Endothelial cell of umbilical vein (primary cell): ENCODE results near the gene ETV3L. TPM values are rescaled to one million over a fixed set of nuclear protein-coding genes. Genes with fewer than 3 reads are reported as not detected.

Source experiments
- BruUV-seq: library from RNA; stranded (reverse); fragments of 400-500 nt; replicated peaks from 2 replicates; lab custom pipeline; 2021; lab: Mats Ljungman, UMichigan
- CTCF ChIA-PET: fragments of 300-600, 350-600 bp; sonication (Branson Sonifier 250); formaldehyde crosslinking; loops from one replicate; lab custom pipeline; 2021; ENCODE audit warnings: antibody characterized with exemption, inconsistent platforms; lab: Charles Lee
- POLR2A ChIA-PET: fragments of 300-600, 350-600 bp; sonication (Branson Sonifier 250); formaldehyde crosslinking; loops from one replicate; lab custom pipeline; 2021; ENCODE audit warnings: antibody characterized with exemption, inconsistent platforms; lab: Charles Lee
- DNase-seq: peaks from one replicate; pipeline ENCODE4 v3.0.0-alpha.2; 2011; ENCODE audit warnings: low read depth, low spot score
- FAIRE-seq: peaks from 2 replicates; lab custom pipeline; 2011; peaks lifted over from hg19 to GRCh38; lab: Jason Lieb, UNC
- H2AFZ ChIP-seq: 2 replicates; pipeline ENCODE4 v1.6.0; 2012; ENCODE audit warnings: low read depth, low read length, control low read depth, inconsistent platforms
- H3K27ac ChIP-seq: 2 replicates; pipeline ENCODE4 v1.5.1; 2011; ENCODE audit warnings: low read depth, mild to moderate bottlenecking, control low read depth, low read length, moderate library complexity; ENCODE audit not compliant: insufficient read depth
- H3K27me3 ChIP-seq, 2 experiments: 2 replicates each; pipeline versions ENCODE4 v1.6.0 to v1.6.1; 2011; ENCODE audit warnings: low read length in 2 of 2, mixed read lengths in 1 of 2; ENCODE audit not compliant: control insufficient read depth in 2 of 2, insufficient read depth in 2 of 2
- H3K36me3 ChIP-seq, 2 experiments: 2 replicates in 1 of 2; 3 replicates in 1 of 2; pipeline ENCODE4 v1.5.1; 2011; ENCODE audit warnings: low read length in 2 of 2, mild to moderate bottlenecking in 1 of 2, moderate library complexity in 1 of 2; ENCODE audit not compliant: control insufficient read depth in 2 of 2, insufficient read depth in 2 of 2; ENCODE audit errors: extremely low read depth in 1 of 2
- H3K4me1 ChIP-seq: 3 replicates; pipeline ENCODE4 v1.5.1; 2011; ENCODE audit warnings: mild to moderate bottlenecking, low read length; ENCODE audit not compliant: control insufficient read depth, insufficient read depth; ENCODE audit errors: extremely low read depth
- H3K4me2 ChIP-seq: 2 replicates; pipeline ENCODE4 v1.6.1; 2011; ENCODE audit warnings: low read length, control low read depth, mixed read lengths; ENCODE audit not compliant: insufficient read depth
- H3K4me3 ChIP-seq, 3 experiments: fragments of 200-600 bp in 1 of 3; sonication (generic), shearing (Covaris generic) in 1 of 3; replicated peaks in 1 of 3; 2 replicates each; pipeline ENCODE4 v1.5.1; 2011 to 2016; ENCODE audit warnings: control low read depth in 3 of 3, low read length in 3 of 3, mild to moderate bottlenecking in 2 of 3, inconsistent platforms in 1 of 3, low read depth in 1 of 3, moderate library complexity in 1 of 3; ENCODE audit not compliant: insufficient read depth in 1 of 3
- H3K79me2 ChIP-seq: 2 replicates; pipeline ENCODE4 v1.6.0; 2012; ENCODE audit warnings: low read length, inconsistent platforms; ENCODE audit not compliant: control insufficient read depth, insufficient read depth
- H3K9ac ChIP-seq: replicated peaks from 2 replicates; pipeline ENCODE3; 2011; ENCODE audit warnings: low read length, control low read depth; ENCODE audit not compliant: insufficient read depth; ENCODE audit errors: extremely low read depth
- H3K9me1 ChIP-seq: replicated peaks from 3 replicates; pipeline ENCODE4 v1.6.0; 2011; ENCODE audit warnings: mild to moderate bottlenecking, low read length; ENCODE audit not compliant: control insufficient read depth, insufficient read depth; ENCODE audit errors: extremely low read depth
- H3K9me3 ChIP-seq: replicated peaks from 2 replicates; pipeline ENCODE4 v1.5.1; 2012; ENCODE audit warnings: low read length, inconsistent platforms; ENCODE audit not compliant: control insufficient read depth, insufficient read depth
- H4K20me1 ChIP-seq: replicated peaks from 2 replicates; pipeline ENCODE3; 2011; ENCODE audit warnings: mild to moderate bottlenecking, low read length; ENCODE audit not compliant: control insufficient read depth, insufficient read depth; ENCODE audit errors: extremely low read depth
- CTCF ChIP-seq, 2 donors: IDR thresholded peaks; 1 replicate in 1 of 2; 2 replicates in 1 of 2; pipeline ENCODE4 v1.5.1; 2011; ENCODE audit warnings: low read length in 2 of 2, mild to moderate bottlenecking in 2 of 2, moderate library complexity in 2 of 2, control low read depth in 1 of 2, inconsistent platforms in 1 of 2, low read depth in 1 of 2; ENCODE audit not compliant: insufficient read depth in 1 of 2; ENCODE audit errors: extremely low read depth in 1 of 2
- EZH2 ChIP-seq: IDR thresholded peaks from 2 replicates; pipeline ENCODE4 v1.6.1; 2012; ENCODE audit warnings: borderline replicate concordance, low read depth, mild to moderate bottlenecking, moderate library complexity, low read length, inconsistent platforms; ENCODE audit not compliant: severe bottlenecking
- FOS ChIP-seq: IDR thresholded peaks from 2 replicates; pipeline ENCODE4 v1.6.1; 2011; ENCODE audit warnings: mild to moderate bottlenecking, low read length, moderate library complexity, borderline replicate concordance; ENCODE audit not compliant: insufficient read depth
- GATA2 ChIP-seq: IDR thresholded peaks from 2 replicates; pipeline ENCODE4 v1.7.0; 2011; ENCODE audit warnings: low read depth, mild to moderate bottlenecking, moderate library complexity, mixed read lengths, low read length; ENCODE audit not compliant: insufficient read length, insufficient read depth
- JUN ChIP-seq: IDR thresholded peaks from 2 replicates; pipeline ENCODE4 v1.6.1; 2011; ENCODE audit warnings: borderline replicate concordance, low read depth; ENCODE audit not compliant: insufficient read length, insufficient read depth
- MYC ChIP-seq: IDR thresholded peaks from one replicate; pipeline ENCODE4 v1.6.1; 2011; ENCODE audit warnings: mild to moderate bottlenecking, low read depth, low read length
- POLR2A ChIP-seq: IDR thresholded peaks from 2 replicates; pipeline ENCODE4 v1.6.1; 2012; ENCODE audit warnings: low read depth, mild to moderate bottlenecking, control low read depth, low read length
- POLR2AphosphoS5 ChIP-seq: IDR thresholded peaks from 2 replicates; pipeline ENCODE4 v1.6.1; 2012; ENCODE audit warnings: low read depth, mild to moderate bottlenecking, control low read depth, low read length, moderate library complexity; ENCODE audit not compliant: insufficient read depth
- dilution Hi-C: fragments of 300-500 bp; cut with MboI; formaldehyde crosslinking; loops from one replicate; pipeline ENCODE4 v1.15.0; 2019; ENCODE audit warnings: low sequenced_read_pairs; ENCODE audit not compliant: extremely low pct_ligation_motif_present
- intact Hi-C: fragments of 100-400 bp; cut with micrococcal nuclease; formaldehyde crosslinking; loops from one replicate; pipeline ENCODE4 v1.10.0; 2022
- polyA plus RNA-seq, 4 experiments: library from polyadenylated mRNA; depleted of rRNA in 3 of 4; stranded (reverse) in 3 of 4; unstranded in 1 of 4; fragments of >200 nt; gene quantifications; 2 replicates each; pipeline versions ENCODE4 v1.2.1 to v1.2.3, GENCODE V29; 2011 to 2012; ENCODE audit warnings: missing spikeins in 1 of 4
- total RNA-seq: library from RNA; stranded (reverse); gene quantifications from 2 replicates; pipeline ENCODE4 v1.2.3, GENCODE V29; 2021
- TF ChIP-seq, protein P1 (sequence below): IDR thresholded peaks from 2 replicates; pipeline ENCODE4 v1.6.1; 2011; ENCODE audit not compliant: insufficient read depth, insufficient read length

The ETV3L gene
- total and polyA plus RNA-seq, 2 donors (not counting 3 experiments of a cell fraction or from before 2014, with no cell fraction given), result not detected

DNA sequence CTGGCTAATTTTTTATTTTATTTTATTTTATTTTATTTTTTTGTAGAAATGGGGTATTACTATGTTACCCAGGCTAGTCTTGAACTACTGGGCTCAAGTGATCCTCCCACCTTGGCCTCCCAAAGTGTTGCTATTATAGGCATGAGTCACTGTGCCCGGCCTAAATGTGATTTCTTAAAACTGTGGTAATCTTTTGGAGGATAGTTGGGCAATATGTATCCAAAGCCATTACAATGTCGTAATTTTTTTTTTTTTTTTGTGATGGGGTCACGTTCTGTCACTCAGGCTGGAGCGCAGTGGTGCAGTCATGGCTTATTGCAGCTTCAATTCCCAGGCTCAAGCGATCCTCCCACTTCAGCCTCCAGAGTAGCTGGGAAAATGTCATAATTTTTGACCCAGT lies 14.2 kb downstream of the ETV3L start:
- H3K9me3 ChIP-seq, result no peaks in the 10 kb centered on the region
- TF ChIP-seq JUN, result no peak
- TF ChIP-seq FOS, result no peak
- no peak for TF ChIP-seq CTCF (IDR thresholded peaks at IDR 0.05; ENCODE audit: extremely low read depth in 1 of 2, insufficient read depth in 1 of 2, low read depth in 1 of 2, low read length in 2 of 2)
- TF ChIP-seq MYC, result no peak
- TF ChIP-seq, protein P1, sequence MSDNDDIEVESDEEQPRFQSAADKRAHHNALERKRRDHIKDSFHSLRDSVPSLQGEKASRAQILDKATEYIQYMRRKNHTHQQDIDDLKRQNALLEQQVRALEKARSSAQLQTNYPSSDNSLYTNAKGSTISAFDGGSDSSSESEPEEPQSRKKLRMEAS, result no peak
- no peak for TF ChIP-seq POLR2A
- no peak for TF ChIP-seq EZH2
- TF ChIP-seq GATA2, result no peak
- no peak for TF ChIP-seq POLR2AphosphoS5
- no peaks in the 10 kb centered on the region for H3K9me1 ChIP-seq
- no peak for DNase-seq
- H3K4me2 ChIP-seq, result no peak overlapping the region
- no peaks in the 10 kb centered on the region for H3K4me1 ChIP-seq
- no peaks in the 10 kb centered on the region for H3K79me2 ChIP-seq
- H2AFZ ChIP-seq, result no peak overlapping the region
- no peak overlapping the region for H3K27ac ChIP-seq
- BruUV-seq, result no TSS peak
- CTCF ChIA-PET, result interaction anchor here (1.0 to 3.1 kb wide), 3 partner anchors 11 to 72 kb away, joined by 3 to 11 read pairs (median 4); no protein-coding TSS in a partner anchor
- no peaks in the 10 kb centered on the region for H4K20me1 ChIP-seq
- intact Hi-C loops, result no loop called here
- no peak overlapping the region for H3K4me3 ChIP-seq
- no peaks in the 10 kb centered on the region for H3K36me3 ChIP-seq
- POLR2A ChIA-PET, result no interaction called here
- peaks cover 2% of the 10 kb centered on the region in 2 experiments for H3K27me3 ChIP-seq
- FAIRE-seq, result no peak
- H3K9ac ChIP-seq, result no peak overlapping the region
- dilution Hi-C loops, result no loop called here
